GM12801 (cell line): ENCODE results near the gene PCED1B.

ENCODE experiments used
- CTCF ChIP-seq: IDR thresholded peaks from one replicate; pipeline ENCODE4 v1.5.1; 2011; ENCODE audit warnings: control low read depth; ENCODE audit not compliant: insufficient read length; ENCODE audit errors: extremely low read depth

Gene PCED1B

DNA sequence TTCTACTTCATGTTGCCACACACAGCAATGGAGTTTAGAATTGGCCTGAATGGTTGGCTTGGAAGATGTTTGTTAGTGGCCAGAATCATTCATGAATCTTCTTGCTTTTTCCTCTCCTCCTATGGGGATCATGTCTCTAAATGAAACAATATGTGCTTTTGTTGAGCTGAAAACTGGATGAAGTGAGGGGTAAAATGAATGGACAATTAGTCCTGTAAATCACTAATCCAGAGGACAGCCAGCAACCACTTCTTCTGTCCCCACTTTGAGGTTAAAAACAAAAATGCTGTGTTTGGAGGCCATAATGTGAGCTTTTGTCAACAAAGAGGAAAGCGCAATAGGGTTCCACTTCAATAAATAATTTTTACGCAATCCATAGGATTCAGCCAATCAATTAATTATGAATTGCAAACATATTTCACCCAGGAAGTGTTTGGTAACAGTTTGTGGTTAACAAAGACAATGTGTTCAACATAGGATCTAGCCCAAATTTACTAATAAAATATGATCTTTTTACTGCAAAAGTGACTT is 30.7 kb downstream of the PCED1B start:
- no peak for TF ChIP-seq CTCF

DNA sequence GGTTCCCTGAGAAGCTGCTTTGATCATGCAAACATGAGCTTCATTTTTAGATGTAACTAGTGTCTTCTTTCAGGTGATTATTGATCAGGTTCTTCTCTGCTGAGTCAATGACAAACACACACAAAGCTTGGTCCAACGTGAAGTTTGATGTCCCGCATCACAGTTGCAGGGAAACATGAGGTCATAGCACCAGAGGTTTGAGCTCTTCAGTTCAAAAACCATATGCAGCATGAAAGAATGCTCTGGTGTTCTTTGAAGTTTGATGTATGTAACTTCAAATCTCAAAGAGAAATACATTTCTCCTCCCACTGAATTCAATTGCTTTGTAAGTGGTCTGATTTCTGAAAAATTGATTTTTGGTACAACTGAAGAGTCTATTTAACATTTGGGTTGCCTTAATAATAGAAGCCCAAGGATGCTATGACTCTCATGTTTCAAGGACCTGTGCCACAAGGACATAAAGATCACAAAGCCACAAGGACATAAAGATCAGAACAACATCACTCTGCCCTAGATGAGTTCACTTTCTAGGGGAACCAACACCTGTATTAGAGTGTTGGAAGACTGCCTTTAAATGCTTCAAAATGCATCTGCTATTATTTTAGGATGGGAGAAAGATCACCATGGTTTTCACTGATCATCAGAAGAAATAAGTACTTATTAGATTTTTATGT is 31.4 kb downstream of the PCED1B start:
- TF ChIP-seq CTCF: no peak

GRCh38 chr12:47111392-47111778 is 32.0 kb downstream of the PCED1B start:
- TF ChIP-seq CTCF: no peak

- no peak for TF ChIP-seq CTCF
Observed at GRCh38 chr12:47111854-47112253, 32.4 kb downstream of the PCED1B start.

- no peak for TF ChIP-seq CTCF
Observed at GRCh38 chr12:47112679-47113078, 33.3 kb downstream of the PCED1B start.

GRCh38 chr12:47114481-47114892 is 35.1 kb downstream of the PCED1B start:
- TF ChIP-seq CTCF: no peak

- no peak for TF ChIP-seq CTCF
Observed at GRCh38 chr12:47120736-47121135, 41.3 kb downstream of the PCED1B start.
